GM18526 (cell line): ENCODE data around the gene NEU4.

Experiments used
- POLR2A ChIP-seq: IDR thresholded peaks from 3 replicates; pipeline ENCODE4 v1.6.1; 2011; ENCODE audit not compliant: insufficient read length; ENCODE audit errors: extremely low read depth

Gene NEU4

DNA sequence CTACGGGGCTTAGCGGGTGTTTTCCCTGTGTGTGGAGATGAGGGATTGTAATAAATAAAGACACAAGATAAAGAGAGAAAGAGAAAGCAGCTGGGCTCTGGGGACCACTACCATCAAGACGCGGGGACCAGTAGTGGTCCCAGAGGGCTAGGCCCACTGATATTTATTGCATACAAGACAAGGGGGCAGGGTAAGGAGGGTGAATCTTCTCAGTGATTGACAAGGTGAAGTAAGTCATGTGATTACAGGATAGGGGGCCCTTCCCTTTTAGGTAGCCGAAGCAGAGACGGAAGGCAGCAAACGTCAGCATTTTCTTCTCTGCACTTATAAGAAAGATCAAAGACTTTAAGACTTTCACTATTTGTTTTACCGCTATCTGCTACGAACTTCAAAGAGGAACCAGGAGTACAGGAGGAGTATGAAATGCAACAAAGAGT lies 36.9 kb upstream of the NEU4 start:
- TF ChIP-seq POLR2A, result no peak

DNA sequence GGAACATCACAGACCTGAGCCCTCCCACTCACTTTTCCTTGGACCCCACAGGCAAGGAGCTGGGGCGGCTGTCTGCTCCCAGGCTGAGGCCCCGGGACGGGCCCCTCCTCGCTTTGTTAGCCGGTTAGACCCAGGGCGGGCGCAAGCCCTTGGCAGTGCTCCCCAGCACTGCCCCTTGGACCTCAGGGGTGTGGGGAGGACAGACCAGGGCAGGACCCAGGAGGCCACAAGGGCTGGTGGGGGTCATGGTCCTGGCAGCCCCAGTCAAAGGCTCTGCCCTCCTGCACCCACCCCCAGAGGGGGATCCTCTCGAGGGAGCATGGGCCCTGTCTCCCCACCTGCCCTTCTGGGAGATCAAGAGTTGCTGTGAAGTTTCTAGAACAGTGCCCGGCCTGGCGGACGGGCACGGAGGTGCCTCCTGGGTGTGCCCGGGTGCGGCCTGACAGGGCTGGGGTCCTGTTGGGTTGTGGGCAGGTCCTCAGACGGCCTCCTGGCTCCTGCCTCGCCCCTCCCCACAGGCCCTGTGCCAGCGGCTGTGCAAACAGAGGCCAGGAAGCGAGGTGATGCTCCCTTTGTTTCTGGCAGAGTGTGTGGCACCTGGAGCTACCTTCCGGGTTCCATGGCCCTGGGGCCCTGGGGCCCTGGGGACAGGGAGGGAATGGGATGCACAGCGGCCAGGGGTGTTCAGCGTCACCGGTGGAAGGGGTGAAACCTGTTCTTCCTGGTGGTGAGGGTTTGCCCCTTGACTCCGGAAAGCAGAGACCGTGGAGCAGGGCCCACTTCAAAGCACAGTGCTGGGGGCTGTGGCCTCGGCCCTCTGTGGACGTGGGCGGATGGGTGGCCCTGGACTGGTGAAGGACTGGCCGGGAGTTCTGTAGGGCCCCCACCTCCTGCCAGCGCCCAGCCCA lies 35.2 kb upstream of the NEU4 start:
- no peak for TF ChIP-seq POLR2A

DNA sequence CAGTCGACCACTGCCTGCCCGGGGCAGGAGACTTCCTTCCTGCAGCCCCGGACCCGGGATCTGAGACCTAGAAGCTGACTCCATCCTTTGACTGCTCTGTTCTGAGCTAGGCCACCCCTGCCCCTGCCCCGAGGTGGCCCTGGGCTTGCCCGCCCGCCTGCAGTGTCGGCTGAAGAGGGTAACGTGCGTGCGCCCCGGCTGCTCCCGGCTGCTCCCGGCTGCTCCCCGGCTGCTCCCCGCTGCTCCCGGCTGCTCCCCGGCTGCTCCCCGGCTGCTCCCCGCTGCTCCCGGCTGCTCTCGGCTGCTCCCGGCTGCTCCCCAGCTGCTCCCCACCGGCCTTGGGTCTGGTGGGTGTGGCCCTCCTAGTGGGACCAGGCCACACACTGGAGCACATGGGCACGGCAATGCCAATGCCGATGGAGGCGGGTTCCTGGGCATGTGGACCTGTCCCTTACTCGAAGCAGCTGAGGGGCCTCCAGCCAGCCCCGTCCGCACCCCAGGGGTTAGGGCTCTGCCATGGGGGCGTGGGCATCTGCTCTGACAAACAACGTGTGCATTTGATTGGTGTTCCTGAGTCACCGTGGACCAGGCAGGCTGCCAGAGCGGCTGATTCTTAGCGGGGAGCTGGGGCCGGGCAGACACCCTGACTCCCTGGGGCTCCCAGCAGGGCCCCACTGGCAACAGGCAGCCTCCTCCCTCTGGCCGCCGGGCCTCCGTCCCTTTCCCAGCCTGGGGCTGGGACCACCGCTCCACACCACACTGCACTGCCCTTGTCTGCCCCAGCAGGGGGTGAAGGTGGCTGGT lies 34.4 kb upstream of the NEU4 start:
- TF ChIP-seq POLR2A, result no peak

DNA sequence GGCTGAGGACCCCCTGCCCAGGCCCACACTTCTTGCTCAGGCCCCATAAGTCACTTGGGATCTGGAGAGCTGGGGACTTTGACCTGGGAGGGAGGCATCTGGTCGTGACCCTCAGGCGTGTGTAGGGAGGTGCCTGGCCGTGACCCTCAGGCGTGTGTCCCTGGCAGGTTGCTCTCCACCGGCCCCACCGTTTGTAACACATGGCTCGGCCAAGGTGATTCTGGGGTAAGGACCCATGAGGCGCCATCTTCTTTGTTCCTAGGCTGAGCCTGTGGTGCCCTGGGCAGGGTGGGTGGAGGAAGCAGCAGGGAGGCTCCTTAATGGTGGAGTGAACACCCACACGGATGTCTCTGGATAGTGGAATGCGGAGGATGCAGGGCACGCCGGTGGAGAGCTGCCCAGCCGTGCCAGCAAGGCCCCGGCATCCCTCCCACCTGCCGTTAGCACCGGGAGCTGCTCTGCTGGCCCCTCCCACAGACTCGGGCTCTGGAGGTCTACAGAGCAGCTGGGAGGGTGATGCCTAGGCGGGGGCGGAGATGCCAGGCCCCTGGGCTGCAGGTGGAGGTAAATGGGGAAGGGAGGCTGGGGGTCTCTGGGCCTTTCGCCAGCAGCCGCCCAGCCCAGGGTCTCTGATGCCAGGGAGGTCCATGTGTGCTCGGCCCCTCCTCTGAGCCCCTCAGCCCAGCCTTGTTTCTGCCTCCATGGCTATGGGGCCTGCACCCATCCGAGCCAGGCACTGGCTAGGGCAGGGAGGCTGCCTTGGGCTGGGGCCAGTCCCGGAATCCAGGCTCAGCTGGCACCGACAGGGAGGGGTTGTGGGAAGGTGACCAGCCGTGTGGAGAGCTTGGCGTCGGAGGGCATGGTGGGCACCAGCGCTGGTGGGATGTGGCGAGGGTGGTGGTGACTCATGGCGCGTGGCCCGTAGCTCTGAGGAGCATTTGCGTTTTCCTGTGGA lies 33.5 kb upstream of the NEU4 start:
- no peak for TF ChIP-seq POLR2A

DNA sequence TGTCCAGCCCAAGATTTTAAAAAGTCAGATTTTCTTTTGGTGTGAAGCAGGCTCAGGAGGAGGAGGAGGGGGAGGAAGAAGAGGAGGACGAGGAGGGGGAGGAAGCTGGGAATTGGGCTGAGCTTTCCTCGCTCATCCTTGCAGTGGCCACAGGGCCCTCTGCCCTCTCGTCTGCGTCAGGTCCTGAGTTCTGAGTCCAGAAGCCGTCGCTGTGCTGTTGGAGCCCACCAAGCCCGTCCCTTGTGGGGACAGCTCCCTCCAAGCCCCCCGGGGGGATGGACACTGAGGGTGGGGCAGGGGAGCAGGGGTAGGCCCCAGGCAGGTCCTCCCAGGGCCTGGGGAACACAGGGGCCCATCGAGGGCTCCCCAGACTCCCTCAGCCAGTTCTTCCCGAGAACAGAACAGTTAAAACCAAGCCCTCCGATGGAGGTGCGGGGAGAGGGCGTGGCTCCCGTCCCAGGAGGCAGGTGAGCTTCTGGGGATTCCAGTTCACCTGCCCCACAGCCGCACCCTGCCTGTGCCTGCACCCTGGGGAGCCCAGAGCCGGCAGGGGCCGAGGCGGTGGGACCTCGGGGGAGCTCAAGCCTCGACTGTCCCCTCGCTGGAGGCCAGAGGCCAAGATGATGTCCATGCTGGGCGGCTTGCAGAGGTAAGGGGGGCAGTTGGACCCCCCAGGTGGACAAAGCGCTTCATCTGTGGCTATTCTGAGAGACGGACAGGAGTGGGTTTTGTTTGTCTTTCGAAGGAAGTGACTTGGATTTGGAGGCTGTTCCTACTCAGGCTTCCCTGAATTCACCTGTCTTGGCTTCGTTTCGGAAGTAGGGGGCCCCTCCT lies 32.4 kb upstream of the NEU4 start, which contains the start of gene GAL3ST2:
Gene GAL3ST2, plus strand, starts transcription at position 487 of the 834 bp plus-strand sequence. Its CDS starts 134 bp downstream, at position 621.
- no peak for TF ChIP-seq POLR2A

DNA sequence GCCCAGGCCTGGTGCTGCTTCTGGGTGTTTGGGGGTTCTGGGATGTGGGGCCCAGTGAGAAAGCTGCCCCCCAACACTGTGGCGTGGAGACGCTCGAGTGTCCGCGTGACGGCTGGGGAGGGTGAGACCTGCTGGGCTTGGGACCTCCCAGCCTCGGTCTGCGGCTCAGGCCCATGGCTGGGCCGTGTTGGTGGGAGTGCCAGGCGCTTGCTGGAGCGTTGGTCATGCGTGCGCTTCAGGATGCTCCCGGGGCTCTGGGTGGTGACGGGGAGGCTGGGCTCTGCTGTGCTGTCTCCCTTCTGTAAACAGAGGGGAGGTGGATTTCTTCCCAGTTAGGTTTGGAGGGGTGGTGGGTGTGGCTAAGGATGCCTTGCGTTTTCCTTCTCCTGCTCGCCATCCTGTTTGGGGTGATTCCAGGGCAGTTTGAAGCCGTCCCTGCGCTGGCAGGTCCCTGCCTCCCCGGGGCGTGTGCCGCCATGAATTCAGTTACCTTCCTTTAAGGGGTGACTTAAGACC lies 31.8 kb upstream of the NEU4 start:
- TF ChIP-seq POLR2A, result no peak

DNA sequence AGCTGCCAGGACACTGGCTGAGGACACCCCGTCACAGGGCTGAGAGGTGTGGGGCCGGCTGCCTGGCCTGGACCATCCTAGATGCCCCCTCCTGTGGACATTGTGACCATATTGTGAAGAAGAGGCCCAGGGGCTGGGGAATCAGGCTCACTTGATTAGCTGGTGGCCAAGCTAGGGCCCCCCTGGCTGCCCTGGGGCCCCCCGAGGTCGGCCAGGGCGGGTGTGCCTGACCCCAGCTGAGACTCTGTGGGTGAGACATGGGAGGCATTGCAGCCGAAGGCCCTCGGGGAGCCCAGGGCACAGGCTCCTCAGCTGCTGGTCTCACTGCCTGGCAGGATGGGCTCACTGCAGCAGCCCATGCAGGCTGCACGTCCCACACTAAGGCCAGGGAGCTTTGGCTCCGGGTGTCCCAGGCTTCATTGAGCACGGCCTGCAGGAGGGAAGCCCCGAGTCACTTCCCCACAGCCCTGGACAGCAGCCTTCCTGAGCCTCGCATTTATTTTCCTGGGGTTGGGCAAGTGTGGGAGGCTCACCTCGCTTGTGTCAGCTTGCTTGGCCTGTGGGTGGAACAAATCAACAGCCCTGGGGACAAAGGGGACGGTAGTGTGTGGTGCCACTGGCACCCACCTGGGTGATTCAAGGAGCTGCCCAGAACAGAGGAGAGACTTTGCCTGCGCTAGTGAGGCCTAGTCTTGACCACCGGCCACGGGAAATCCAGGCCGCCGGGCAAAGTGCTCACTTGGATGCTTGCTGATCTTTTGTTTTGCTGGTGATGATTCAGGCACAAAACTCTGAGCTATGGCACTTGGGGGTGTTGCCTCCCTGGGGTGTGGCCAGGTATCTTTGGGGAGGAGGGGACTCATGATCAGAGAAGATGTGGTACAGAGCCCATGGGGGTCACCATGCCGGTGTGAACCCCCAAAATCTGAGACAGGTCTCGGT lies 31.0 kb upstream of the NEU4 start:
- no peak for TF ChIP-seq POLR2A

DNA sequence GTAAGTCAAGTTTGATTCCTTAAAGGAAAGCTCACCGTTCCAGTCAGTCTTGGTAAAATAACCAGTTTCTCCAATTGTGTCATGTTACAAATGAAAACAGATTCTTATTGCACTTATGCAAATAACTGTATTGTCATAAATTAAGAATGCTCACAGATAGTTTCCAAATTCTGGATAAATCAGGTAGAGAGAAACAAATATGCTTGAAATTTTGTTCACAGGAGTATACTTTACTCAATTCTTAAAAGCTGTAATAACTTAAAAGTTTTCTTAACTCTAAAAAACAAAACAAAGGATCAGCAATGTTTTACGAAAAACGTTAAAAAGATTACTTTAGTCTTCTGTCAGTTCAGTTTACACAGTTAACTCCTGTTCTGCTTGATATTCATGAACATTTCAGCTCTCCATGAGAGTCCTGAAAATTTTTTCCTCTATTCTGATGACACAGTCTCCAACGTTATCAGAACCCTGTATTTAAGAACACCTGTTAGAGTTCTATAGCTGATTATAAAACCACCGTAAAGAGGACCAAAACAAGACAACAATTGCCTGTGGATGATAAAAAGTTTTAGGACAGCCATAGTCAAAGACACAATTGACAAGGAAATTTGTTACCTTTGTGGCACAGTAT lies 27.9 kb upstream of the NEU4 start:
- no peak for TF ChIP-seq POLR2A

DNA sequence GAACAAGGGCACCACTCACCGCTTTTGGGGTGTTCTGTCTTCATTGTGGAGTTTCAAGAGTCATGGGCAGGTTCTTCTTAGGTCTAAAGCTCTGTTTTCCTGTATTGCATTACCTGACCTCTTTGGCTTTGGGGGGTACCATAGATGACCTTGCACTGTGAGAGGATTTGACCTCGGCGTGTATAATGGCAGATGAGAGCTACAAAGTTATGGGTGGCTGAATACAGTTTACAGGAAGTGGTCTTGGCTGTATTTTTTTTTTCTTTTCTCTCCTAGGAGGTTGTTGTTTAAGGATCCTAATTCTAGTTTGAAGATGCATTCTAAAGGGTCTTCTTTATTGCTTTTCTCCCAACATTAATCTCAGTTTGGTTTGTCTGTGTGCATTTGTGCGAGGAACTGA lies 20.9 kb upstream of the NEU4 start:
- TF ChIP-seq POLR2A, result no peak

DNA sequence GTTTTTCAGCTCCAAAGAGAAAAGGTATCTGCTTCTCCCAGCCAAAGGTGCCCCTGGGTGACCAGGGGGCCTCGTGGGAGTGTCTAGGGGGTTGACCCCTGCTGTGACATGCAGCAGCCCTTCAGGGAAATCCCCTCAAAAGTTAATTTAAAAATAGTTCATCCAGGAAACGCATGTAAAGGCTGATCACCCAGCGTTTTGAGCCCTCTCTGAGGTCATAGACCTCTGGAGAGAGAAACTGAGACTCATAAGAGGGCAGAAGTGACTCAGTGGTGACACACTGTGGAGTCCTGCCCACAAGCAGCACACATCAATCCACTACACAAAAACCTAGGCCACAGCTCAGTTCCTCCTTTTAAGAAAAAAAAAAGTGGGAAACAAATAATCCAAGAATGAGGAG lies 20.4 kb upstream of the NEU4 start:
- TF ChIP-seq POLR2A, result no peak

DNA sequence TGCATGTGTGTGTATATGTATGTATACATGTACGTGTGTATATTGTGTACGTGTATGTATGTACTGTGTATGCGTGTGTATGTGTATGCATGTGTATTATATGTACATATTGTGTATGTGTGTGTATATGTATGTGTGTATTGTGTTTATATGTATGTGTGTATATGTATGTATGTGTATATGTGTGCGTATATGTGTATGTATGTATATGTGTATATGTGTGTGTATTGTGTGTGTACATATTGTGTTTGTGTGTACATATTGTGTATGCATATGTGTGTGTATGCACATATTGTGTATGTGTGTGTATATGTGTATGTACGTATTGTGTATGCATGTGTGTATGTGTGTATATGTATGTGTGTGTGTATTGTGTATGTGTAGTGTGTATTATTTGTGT lies 15.6 kb upstream of the NEU4 start:
- TF ChIP-seq POLR2A, result no peak

DNA sequence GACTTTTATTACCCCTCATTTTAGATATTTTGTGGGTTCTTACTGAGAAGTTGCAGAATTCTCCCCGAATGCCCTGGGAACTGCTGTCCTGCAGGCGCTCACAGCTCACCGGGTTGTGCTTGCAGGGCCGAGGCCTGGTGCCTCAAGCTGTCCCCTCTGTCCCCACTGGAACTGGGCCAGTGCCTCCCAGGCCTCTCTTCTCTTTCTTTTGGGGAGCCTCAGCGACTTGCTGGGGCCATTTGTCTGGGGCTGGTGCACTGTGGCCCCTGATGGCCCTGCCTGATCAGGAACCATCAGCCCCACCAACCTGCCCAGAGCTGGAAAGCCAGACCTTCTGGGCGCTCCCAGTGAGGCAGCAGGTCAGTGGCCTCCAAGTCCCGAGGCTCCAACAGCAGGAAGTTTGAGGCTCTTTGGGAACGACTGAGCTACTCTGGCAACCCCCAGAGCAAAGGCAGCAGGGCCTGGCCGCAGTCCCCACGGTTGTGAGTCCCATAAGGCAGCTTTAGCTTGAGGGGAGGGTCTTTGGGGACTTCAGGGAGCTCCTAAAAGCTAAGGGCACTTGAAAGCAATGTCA lies 14.7 kb upstream of the NEU4 start:
- TF ChIP-seq POLR2A, result no peak
